Erythroblast (primary cell): Measurements from ENCODE around the gene CSPG5.

Source experiments
- GATA1 ChIP-seq: IDR thresholded peaks from 2 replicates; pipeline ENCODE4 v1.6.1; 2011; ENCODE audit warnings: low read depth, mild to moderate bottlenecking, control low read depth, low read length, moderate library complexity
- POLR2A ChIP-seq: IDR thresholded peaks from 2 replicates; pipeline ENCODE4 v1.6.1; 2011; ENCODE audit warnings: mild to moderate bottlenecking, low read length

- TF ChIP-seq POLR2A (no peak), GATA1 (no peak)
These were observed 11.5 kb downstream of the CSPG5 start for GRCh38 chr3:47567149-47567548.
